HUDEP-2 (cell line): ENCODE measurements around the gene STAC3.

Experiments used
- DNase-seq, 76 experiments: peaks; one replicate each; lab custom pipeline; 2025; ENCODE audit not compliant: unreplicated experiment in 76 of 76; lab: John Stamatoyannopoulos, UW

Gene STAC3

DNA sequence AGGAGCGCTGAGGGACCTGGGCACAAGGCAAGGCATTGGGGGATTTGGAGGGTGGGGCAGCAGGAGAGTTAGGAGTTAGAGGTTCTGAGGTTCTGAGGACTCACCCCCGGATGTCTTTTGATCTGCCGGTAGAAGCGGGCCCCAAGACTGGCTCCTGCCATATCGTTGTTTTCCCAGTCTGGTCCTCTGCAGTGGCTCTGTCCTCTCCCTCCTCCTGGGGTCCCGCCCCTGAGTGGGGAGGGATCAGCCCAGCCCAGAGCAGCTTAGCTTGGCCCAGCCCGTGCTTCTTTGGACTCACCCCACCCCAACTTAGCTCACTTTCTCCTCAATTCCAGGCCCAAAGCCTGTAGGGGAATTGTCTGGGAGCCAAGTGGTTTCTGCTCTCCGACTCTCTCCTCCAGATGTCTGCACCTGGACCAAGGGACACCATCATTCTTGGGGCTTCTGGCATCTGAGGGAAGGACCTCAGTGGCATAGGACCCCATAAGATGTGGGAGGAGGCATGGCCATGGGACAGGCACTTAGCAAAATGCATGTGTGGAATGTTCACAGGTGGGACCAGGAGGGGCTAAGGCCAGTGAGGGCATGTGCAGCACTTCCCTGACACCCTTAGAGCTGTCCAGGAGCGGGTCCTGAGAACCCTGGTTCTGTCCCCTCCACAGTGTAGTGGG, 13.9 kb downstream of the STAC3 start:
- DNase-seq, result peak in 3 of 76 experiments; percentile 13 to 21 (median 15)

DNA sequence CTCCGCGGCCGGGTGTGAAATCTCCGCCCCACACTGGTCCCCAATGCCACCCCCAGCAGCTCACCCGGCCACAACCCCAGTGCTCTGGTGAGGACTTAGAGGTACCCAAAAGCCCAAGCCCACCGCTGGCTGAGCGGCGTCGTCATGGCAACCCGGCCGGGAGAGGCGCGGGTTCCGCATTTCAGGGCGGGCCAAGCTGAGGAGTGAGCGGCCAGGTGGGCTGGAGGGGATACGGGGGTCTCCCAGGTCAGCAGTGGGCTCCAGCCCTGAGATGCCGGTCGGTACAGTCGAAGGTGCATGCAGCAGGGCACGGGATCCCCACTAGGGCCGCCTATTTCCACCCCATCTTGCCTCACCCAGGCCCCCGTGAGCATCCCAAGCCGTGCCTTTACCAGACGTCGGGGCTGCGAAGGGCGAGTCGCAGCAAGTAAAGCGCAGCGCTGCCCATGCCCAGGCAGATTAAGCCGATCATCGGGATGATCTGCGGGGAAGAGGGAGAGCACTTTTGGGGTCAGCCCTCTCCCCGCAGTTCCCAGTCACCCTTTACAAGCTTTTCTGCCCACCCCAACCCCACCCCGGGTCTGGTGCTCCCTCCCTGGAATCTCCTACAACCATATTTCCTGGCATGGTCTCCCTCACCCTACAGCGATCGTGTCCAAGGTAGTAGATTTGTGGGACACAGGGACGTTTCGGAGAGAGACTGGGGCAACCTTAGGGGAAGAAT, 14.6 kb downstream of the STAC3 start:
- DNase-seq, result no peak

DNA sequence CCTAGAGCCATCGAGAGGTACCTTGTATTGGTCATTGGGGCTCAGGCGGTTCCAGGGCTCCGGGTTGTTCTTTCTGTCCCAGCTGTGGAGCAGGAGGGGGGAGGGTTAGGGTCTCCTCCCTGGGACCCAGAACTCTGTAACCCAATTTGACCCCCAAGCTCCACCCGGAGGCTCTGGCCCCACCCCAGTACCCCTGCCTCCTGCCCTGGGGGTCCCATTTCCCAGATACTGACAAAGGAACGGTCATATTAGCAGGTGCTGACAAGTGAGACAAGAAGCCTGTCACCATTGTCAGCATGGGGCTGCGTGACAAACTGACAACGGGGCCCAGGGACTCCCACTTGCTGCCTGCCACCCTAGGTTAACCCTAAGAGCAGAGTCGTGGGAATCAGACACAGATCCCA, 15.3 kb downstream of the STAC3 start:
- no peak for DNase-seq

DNA sequence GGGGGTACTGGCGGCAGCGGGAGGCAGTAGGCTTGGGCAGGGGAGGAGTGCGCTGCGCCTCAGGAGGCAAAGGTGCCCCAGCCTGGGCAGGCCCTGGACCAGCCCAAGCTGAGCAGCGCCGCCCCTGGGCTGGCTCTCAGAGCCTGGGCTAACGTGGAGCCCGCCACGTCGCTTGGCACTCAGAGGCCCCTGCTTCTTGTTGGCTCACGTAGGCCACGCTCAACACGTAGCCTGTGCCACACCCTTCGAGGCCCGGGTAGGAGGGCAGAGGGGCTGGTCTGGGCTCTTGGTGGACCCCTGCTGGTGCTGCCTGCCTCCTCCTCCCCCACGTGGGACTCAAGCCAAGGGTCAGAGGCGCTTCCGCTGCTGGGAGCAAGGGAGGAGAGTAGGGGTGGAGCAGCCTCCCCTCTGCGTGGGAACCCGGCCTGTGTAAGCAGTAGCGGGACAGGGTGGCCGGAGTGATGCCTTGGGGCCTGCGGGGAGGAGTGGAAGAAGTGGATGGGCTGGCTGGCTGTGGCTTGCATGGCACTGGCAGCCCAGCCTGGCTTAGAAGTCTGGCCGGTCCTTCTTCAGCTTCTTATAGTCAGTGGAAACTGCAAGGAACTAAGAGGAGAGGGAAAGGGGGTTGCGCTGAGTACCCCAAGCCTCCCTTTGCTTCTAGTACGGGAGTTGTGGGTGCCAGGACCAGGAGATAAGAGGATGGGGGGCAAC, 15.8 kb downstream of the STAC3 start:
- peak in 47 of 76 experiments; percentile 13 to 94 (median 49) for DNase-seq

DNA sequence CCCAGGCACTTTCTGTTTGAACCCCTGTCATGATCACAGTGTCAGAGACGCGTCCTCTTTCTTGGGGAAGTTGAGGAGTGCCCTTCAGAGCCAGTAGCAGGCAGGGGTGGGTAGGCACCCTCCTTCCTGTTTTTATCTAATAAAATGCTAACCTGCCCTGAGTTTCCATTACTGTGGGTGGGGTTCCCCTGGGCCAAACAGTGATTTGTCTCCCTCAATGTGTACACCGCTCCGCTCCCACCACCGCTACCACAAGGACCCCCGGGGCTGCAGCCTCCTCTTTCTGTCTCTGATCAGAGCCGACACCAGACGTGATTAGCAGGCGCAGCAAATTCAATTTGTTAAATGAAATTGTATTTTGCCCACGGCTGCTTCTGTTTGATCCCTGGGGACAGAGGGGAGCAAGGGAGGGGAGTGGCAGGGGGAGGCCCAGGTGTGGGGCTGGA, 16.4 kb downstream of the STAC3 start:
- DNase-seq, result no peak

DNA sequence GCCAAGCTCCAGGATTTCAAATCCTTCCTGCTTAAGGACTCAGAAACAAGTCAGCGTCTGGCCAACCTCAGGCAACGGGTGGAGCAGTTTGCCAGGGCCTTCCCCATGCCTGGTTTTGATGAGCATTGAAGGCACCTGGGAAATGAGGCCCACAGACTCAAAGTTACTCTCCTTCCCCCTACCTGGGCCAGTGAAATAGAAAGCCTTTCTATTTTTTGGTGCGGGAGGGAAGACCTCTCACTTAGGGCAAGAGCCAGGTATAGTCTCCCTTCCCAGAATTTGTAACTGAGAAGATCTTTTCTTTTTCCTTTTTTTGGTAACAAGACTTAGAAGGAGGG, 16.8 kb downstream of the STAC3 start:
- no peak for DNase-seq

DNA sequence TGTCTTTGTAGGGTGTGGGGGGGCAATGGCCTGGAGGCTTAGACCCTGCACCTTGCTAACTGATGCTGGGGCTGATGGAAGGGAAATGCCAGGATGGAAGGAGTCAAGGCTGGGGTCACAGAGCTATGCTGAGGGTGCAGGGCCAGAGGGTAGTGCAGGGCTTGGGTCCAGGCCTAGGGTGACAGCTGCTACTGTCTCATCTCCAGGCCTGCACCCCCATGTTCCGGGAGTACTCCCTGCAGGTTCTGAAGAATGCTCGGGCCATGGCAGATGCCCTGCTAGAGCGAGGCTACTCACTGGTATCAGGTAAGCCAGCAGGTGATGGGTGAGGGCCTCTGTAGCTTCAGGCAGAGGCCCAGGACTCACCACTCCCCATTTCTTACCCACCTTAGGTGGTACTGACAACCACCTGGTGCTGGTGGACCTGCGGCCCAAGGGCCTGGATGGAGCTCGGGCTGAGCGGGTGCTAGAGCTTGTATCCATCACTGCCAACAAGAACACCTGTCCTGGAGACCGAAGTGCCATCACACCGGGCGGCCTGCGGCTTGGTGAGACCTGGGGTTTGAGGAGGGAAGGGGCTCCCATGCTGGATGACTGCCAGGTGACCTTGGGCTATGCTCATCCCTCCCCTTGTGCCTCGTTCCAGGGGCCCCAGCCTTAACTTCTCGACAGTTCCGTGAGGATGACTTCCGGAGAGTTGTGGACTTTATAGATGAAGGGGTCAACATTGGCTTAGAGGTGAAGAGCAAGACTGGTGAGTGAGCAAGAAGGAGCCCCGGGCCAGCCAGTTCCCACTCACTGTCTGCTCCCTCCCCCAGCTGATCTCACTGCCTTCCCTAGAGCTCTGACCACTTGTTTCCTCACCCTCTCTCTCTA, 17.4 kb downstream of the STAC3 start:
- no peak for DNase-seq

DNA sequence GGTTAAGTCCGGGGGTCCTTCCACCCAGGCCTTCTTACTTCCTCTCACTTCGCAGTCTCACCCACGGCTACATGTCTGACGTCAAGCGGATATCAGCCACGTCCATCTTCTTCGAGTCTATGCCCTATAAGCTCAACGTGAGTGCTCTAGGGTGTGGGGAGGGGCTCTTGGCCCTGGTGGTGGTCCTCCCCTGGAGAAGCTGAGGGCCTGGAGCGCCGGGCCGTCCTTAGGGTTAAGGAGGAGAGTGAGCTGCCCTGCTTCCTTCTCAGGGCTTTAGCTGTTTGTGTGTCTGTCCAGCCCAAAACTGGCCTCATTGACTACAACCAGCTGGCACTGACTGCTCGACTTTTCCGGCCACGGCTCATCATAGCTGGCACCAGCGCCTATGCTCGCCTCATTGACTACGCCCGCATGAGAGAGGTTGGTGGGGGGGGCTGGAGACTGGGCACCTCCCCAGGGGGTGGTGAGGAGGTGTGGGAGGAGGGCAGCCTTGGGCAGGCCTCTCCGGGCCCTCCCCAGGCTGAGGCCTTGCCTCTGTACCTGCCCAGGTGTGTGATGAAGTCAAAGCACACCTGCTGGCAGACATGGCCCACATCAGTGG, 18.7 kb downstream of the STAC3 start:
- DNase-seq, result no peak

DNA sequence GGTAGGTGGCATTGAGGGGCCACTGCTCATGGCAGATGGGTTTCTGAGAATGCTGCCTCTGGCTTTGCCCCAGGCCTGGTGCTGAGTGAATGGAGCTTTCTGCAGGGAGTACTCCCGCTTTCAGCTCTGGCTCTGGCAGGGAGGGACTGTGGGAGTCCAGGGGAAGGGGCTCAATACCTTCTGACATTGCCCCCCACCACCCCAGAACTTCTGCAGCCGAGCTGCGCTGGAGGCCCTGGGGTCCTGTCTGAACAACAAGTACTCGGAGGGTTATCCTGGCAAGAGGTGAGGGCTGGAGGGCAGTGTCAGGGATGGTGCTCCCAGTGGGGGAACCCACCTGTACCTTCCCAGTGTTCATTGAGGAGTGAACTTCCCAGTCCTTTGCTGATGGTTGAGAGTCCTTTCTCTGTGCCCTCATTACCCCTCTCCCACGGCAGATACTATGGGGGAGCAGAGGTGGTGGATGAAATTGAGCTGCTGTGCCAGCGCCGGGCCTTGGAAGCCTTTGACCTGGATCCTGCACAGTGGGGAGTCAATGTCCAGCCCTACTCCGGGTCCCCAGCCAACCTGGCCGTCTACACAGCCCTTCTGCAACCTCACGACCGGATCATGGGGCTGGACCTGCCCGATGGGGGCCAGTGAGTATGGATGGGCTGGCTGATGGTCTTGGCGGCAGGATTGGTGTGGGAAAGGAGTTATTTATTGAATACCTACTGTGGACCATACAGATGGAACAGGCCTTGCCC, 19.5 kb downstream of the STAC3 start:
- DNase-seq, result no peak

DNA sequence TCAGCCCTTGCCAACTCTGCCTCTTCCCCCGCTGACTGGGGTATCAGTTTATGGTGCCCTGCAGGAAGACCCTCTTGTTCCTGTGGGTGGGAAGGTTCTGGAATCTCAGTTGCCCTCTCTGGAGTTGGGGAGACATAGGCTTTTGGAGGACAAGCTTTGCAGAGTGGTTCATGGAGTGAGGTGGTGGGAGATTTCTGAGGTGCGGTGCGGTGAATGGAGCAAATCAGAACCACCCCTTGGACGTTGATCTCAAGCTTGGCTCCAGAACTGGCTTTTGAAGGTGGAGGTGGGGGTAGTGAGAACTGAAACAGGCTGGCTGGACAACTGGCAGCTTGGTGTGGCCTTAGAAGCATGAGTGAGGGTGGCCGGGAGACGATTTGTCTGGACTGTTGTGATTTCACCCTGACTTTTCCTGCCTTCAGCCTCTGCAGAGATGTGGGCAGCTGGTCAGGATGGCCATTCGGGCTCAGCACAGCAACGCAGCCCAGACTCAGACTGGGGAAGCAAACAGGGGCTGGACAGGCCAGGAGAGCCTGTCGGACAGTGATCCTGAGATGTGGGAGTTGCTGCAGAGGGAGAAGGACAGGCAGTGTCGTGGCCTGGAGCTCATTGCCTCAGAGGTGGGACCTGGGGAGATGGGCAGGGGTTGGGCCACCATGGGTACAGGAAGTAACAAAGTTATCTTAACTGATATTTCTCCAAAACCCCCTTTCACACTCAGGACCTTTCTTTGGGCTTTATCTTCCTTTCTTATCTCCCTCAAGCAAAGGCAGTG, 20.4 kb downstream of the STAC3 start:
- no peak for DNase-seq

DNA sequence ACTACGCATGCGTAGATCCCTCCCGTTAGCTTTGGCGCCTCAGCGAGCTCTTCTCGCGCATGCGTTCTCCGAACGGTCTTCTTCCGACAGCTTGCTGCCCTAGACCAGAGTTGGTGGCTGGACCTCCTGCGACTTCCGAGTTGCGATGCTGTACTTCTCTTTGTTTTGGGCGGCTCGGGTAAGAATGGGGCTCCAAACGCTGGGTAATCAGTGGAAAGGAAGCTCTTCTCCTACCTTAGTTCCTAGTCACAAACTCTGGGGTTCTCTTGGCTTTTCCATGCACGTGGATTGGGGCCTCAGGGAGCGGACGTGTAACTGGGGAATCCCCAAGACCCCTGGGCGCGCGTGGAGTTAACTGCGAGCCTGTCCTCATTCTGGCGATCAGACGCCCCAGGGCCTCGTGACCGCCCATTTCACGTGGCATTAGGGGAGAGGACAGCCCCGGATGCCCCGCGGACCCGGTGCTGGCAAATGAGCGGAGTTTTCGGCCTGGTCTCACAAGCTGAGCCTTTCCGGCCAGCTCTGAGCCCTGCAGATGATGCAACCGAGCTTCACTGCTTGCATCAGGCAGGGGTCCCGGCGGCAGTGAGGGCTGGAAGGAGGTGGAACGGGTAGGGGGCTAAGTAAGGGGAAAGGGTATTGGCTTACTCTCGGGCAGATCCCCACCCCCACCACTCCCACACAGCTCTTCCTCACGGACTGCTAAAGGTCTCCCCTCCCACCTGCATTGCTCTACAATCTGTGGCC, 21.2 kb downstream of the STAC3 start, which contains the start of gene SHMT2:
SHMT2 (plus strand) TSS at position 78 of the 747 bp plus-strand sequence; CDS start at position 146, 68 bp downstream.
- DNase-seq, result peak in 73 of 76 experiments; percentile 14 to 96 (median 90)

DNA sequence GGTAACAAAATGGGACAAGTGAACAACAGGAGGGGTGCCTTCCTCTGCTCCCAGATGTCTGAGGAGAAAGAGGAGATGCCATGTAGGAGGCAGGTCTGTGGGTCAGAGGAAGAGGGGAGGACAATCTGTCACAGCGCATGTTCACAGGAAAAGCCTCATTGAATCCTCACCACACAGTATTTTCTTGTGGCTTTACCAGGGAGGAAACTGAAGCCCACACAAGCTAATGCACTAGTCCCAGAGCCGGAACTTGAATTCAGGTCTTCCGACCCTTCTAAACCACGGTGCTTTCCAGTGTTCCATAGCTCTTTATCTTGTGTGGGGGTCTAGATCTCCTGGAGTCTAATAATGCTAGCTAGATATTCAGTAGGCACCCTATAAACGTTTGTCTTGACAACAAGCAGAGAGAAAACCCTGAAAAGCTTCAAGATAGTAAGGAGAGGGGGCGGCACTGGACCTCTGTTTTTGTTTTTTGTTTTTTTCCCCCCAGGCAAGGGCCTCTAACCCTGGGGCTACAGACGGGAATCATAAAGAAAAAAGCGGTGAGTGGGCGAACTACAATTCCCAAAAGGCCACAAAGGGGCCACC, 21.8 kb downstream of the STAC3 start:
- DNase-seq, result peak in 2 of 76 experiments; percentile 34 to 66

DNA sequence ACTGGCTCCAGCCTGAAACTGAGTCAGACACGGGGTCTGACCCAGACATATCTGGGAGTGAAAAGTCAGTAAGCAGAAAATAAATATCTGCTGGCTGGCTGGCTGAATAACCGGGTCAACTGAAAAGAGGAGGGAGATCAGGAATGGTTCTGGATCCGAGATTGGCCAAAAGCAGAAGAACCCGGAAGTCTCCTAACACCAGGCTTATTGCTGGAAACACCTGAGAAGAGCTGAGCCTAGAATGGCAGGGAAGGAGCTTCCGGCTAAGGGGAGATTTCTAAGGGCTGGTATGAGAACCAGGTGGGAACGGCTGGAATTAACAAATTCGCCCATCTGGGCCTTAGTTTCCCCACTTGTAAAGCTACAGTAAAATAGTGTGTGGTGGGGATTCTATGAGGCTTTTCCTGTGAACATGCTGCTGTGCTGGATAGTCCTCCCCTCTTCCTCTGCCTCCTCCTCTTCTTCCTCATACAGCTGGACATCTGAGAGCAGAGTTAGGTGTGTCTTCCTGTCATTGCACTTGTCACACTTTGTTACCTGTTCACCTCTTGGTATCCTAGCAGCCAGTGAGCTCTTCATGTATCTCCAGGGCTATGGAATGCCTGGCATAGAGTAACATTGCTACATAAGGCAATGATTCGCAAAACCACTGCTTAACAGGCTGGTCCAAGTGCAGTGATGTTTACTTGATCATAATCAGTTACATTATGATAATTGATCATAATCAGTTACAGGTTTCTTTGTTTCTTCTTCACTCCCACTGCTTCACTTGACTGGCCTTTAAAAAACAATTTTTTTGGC, 23.5 kb downstream of the STAC3 start:
- DNase-seq, result no peak

DNA sequence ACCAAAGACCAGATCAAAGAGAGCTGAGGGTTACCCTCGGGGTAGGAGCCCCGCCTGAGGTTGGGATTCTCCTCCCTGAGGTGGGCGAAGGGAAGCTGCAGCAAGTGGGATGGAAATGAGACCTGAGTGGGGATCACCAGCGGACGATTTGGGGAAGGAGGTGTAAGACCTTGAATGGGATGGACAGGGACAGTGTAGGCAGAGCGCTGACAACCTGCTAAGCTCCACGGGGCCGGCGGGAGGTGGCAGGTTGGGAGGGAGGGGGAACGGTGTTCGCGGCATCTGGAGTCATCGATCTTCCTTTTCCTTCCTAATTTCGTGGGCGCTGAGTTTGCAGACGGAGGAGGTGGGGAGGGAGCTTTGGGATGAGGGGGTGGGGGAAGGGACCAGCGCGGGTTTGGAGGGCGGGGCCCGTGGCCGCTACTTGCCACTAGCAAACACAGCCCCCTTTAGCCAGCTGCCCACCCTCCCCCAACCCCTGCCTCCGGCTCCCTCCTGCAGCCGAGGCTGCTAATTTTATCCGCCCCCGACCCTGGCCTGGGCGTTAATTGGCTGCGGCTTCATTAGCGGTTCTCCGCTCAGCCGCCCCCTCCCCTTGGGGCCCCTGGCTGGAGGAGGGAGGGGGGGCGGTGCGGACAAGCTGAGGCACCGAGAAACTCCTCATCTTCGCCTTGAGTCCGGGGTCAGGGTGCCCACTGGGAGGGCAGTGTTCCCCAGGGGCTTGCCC, 24.2 kb downstream of the STAC3 start:
- no peak for DNase-seq

DNA sequence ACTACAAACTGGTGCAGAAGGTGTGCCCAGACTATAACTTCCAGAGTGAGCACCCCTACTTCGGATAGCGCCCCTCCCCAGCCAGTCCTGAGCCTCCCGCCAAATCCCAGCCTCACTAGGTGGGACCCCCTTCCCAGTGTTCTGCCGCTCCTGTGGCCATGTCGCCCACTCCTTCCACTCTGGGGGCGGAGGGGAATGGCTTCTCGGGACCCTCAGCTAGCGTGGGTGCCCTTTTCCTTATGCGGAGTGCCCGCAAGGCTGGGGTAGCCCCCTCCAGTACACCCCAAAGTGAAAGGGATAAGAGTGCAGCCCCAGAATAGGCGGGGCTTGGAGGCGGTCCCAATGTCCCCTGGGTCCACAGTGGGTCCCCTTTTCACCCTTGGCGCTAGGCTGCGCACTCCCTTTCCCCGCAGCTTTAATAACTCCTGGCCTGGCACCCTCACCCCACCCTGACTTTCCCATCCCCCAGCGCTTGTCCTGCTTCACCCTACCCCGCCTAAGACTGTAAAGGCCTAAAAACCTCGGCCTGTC, 25.2 kb downstream of the STAC3 start:
- DNase-seq, result no peak
